Stimulated activated CD8-positive, alpha-beta memory T cell treated with anti-CD3 and anti-CD28 coated beads, Interleukin-15, amount 100 ng/mL, for 24 hours (primary cell): ENCODE measurements around the gene ARMH3.
"Not testable (repeated sequence)": the region's sequence is repeated elsewhere in the genome, so short reads cannot be mapped to it uniquely, and the experiment has no call there.

ENCODE experiments used
- DNase-seq: peaks from one replicate; pipeline ENCODE4 v3.0.0-alpha.2; 2020; ENCODE audit warnings: low read depth

The ARMH3 gene

DNA sequence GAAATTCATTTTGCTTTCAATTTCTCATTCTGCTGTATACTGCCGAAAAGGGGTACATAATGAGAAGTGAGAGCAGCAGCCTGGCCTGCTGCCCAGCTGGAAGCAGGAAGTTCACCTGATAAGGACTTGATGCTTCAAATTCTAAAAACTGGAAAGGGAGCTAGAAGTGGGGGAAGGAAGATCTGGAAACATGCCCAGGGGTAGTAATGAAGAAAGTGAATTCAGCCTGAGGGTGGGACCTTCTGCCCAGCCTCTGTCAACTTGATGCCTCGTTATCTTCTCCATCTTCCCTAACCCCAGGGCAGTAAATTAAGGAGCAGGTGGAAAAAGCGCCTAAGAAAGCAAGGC lies 69.4 kb downstream of the ARMH3 start:
- no peak for DNase-seq

DNA sequence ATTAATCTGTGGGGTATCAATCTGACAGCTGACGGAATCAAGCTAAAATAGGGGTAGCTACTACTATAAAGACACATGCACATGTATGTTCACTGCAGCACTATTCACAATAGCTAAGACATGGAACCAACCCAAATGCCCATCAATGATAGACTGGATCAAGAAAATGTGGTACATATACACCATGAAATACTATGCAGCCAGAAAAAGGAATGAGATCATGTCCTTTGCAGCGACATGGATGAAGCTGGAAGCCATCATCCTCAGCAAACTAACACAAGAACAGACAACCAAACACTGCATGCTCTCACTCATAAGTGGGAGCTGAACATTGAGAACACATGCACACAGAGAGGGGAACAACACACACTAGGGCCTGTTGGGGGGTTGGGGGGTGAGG lies 75.3 kb downstream of the ARMH3 start:
- DNase-seq, result not testable (repeated sequence)

DNA sequence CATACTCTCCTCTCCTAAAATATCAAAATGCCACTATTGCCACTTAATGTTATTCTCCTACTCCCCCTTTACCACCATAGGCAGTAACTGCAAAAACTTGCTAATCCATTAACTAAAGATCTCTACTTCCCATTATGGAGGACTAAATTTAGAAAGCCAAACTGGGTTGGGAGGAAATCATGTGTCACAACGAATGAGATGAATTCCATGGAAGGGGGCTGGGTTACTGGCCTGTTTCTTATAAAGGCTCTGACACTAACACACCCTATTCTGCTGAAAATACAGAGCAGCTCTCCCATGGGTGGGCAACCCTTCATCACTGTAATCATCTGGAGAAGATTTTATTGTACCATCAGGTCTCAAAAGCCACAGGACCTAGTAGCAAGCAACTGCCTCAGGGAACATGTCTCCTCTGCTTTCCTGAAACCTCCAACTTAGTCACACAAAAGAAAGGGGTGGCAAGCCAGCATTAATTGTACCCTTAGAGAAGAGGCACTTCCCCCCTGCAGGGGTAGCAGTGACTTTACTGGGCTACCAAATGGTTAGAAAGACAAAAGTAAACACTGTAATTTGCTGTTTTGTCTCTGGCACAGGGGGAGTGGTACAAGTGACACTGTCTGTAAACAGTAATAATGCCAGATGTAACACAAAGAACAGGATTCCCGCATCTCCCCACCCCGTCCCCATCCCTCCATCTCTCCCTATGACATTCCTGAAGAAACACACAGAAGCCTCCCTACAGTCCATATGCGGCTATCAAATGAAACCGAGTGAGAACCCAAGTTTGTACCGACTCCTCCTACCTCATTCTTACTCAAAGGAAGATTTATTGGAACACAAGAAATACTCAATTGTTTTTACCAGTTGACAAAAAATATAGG lies 81.6 kb downstream of the ARMH3 start:
- DNase-seq, result no peak

DNA sequence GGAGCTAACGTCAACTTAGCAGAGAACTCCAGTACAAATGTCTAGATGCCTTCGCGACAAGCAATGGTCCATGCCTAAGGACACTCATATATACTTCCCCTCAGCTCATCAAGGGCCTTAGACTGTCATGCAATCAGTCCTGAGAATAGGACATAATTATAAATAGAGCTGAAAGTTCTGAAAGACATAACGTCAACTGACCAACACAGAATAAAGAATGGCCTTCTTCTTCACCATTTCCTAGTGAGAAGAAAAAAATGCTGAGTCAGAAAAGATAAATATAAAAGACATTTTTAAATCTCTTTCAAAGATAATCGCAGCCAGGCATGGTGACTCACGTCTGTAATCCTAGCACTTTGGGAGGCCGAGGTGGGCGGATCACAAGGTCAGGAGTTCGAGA lies 83.2 kb downstream of the ARMH3 start:
- no peak for DNase-seq

DNA sequence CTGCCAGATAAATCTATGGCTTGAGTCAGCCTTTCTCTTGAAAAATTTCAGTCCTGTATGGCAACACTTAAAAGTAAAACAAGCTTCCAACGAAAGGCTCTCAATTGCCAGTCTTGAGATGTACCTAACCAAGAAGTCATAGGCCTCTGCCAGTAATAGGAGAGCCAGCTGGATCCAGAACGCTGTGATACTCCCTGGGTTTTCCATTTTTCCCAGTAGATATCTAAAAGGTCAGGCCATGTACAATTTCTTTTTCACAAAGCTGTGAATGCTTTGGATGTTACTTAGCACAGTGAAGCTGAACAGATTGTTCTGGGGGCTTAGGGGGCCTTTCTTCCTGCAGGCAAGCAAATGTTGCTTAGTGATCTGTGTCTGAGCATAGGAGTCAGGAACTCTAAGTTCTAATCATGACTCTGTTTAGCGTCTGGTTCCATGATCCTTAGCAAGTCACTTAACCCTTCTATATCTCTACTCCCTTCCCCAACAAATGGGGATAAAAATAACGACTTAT lies 86.5 kb downstream of the ARMH3 start:
- DNase-seq, result no peak

DNA sequence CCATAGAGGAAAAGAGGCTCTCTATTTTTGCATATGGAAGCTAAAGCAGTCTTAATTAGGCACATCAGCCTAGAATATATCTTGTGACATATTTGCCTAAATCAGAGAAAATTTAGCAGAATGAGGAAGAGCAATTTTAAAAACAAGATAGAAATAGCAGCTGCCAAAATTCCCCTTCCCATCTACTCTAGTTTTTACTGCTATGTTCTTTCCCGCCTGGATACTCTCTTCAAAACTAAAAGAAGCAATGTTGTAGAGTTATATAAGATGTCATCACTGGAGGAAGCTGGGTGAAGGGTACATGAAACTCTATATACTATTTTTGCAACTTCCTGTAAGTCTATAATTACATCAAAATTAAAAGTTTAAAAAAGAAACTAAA lies 87.0 kb downstream of the ARMH3 start:
- DNase-seq, result no peak

DNA sequence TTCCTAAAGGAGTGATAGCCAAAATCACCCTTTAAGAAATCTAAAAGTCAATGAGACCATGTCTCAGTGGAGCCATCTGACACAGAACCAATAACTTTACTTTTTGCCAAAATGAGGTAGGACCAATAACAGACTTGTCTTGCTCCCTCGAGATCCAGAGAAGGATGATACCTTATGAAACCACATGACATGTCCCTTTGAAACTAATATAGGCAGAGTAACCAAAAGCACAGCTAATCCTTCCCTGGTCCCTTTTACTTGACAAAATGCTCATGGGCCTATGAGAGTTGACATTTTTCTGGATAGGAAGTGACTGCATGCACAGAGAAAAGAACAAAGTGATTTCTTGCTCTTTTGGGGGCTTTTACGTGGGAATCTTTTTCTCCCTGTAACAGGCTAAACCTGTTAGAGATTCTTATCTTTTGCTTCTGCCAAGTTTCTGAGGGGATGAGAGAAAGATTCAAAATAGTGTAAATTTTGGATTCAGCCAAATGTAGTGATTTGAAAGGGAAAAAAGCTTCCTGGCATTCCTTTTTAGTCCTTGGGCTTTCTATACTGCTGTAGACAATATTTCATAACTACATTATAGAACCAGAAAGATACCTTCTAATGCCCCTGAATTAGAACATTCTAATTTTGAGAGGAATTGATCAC lies 87.6 kb downstream of the ARMH3 start:
- DNase-seq, result no peak

DNA sequence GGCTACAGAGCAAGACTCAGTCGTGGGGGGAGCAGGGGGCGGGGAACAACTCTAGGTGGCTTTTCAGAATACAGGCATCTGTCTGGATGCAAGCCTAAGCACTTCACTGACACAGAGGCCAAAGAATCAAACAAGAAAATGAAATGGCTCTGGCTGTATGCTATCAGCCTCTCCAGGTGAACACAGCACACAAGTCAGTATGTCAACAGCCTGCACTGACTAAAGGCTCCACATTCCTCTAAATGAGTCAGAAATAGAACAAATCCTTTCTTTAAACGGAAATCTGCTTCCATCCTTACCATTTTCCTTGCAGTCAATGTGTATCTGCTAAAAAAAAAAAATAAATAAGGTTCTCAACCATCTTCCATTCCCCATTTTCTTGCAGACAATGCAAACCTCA lies 88.3 kb downstream of the ARMH3 start:
- no peak for DNase-seq

DNA sequence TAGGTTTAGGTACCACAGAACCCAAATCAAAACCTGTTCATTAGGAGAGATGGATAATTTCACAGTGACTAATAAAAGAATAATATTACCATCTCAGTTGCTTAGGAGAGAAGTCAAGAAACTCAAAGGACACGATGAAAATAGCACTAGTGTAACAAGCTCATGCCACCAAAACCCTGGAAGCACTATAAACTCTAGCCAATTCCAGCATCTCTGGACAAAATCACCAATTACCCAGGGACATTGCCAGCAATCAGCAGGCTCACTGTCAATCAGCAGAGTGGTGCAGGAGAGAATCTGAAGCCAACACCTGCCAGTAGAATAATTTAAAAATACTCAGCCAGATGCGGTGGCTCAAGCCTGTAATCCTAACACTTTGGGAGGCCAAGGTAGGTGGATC lies 88.9 kb downstream of the ARMH3 start:
- no peak for DNase-seq

DNA sequence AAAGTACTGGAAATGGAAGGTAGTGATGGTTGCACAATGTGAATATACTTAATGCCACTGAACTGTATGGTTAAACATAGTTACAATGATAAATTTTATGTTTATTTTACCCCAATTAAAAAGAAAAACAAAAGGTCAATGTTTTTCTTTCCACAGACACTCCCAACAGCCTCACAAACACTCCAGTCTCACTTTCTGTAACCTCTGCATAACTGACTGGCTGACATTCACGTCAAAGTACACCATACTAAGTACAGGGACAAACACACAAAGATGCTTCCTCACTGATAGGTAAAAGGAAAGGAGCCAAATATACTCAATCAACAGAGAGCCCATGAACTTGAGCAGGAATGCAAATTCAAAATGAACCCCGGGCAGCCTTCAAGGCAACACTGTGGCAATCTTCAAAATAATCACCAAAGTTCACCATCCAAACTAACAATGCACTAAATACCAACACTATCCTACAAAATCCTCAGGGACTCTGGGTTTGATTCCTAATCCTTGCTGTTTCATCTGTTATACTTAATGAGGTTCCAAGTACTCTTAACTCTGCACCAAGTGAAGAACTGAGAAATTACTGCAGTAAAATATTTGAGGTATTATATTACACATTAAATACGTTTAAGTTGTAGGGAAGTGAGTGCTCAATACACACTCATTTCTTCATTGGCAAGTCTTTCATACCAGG lies 90.8 kb downstream of the ARMH3 start:
- DNase-seq, result no peak

DNA sequence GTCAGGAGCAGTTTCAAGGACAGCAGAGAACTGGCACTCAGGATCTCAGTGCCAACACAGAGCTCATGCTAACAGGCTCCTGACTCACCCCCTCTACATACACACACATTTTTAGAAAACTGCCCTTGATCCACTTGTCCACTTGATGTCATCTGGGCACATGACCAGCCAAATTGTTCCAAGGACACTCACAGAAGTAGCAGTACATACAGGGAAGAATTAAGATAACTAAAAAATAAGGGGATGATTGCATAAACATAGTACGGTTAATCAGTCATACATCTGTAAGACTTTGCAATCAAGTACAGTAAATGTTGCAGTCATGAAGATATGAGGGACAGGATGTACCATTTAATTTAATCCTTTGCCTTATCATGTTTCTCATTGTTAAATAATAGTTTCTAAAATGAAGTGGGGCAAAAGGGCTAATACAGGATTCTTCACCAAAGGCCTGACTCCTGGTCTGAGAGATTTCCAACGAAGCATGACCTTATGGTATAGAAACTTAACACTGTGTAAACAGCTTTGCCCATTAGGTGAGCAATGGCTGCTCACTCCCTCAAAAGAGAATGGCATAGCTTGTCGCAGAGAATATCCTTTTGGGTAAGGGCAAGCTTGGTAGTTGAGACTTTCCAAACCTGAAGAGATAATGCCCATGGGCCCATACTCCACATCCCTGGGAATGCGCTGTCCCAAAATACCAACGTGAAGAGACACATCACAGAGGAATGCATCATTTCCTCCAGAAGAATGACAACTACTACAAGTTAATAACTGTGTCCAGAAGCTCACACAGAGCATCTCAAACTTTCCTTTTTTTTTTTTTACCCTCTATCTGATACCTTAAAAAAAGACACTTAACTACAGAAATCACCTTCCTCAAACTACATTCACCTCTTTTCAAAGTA lies 94.1 kb downstream of the ARMH3 start:
- no peak for DNase-seq

DNA sequence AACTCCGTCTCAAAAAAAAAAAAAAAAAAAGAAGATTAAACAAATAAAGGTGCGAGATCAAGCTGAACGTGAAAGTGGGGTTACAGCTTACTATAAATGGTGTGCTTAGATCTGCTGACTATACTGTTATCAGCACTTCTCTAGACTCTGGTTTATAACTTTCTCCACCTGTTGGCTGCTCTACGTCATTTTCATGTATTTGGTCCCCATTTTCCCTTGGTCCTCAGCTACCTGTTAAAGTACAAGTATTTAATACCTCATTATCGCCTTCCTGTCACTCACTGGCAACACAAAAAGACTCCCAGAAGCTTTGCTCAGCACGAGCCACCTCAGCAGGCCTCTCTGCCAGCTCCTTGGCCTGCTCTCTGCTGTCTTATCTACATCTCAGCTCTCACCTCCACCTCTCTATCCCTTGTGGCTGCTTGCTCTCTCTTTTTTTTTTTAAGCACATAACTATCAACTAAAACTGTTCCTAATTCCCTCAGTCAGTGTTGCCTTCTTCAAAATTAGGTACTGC lies 95.0 kb downstream of the ARMH3 start:
- no peak for DNase-seq

DNA sequence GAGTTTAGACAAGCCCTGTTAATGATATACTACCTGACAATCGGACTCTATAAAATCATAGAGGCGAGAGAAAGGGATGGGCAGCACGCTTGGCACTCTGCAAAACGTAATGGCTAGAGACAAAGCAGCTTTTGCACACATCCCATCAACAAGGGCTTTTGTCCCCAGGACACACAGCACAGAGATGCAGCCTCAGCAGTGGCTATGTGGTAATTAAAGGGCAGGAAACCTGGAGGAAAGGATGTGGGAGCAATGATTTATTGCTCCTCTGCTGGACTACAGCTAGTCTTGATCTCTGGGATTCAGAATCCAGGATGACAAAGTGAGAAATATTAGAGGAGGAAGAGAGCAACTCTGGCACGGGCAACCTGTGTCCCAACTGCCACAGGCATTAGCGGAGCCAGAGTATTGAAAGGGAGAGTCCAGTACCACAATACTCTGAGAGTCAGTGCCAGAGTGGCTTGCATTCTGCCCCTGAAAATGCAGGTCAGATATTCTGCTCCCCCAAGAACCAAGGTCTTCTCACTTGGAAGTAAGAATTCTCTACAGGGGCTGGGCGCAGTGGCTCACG lies 96.5 kb downstream of the ARMH3 start:
- no peak for DNase-seq

DNA sequence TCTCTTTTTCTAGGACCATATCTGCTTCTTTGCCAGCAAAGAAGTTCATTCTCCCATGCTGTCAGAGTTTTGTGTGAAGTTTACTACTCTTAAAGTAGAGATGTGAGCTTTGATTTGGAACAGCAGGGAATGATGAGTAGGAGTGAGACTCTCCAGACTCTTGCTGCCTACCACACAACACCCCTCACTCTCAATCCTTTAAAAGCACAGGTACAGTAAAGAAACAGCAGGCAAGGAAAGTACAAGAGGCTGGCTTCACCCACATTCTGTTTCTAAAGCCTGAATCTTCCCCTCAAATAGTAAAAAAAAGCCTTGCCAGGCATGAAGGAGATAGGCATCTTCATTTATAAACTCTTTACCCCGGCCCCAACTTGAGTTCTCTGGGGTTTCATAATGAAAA lies 97.3 kb downstream of the ARMH3 start:
- no peak for DNase-seq

DNA sequence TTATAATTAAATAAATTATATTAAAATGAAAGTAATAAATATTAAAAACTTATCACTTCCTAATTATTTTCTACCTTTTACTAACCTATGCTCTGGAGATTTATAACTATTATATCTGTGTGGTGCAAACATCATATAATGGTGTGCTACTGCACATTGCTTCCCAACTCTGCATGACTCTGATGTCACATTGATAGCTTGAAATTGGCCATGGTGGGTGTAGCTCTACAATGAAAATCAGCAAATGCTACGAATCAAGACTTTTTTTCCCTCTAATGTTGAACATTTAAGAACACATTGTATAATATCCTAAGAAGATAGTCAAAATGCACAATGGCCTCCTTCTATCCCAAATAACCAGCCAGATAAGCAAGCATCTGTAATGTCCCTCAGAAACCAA lies 99.1 kb downstream of the ARMH3 start:
- DNase-seq, result no peak

DNA sequence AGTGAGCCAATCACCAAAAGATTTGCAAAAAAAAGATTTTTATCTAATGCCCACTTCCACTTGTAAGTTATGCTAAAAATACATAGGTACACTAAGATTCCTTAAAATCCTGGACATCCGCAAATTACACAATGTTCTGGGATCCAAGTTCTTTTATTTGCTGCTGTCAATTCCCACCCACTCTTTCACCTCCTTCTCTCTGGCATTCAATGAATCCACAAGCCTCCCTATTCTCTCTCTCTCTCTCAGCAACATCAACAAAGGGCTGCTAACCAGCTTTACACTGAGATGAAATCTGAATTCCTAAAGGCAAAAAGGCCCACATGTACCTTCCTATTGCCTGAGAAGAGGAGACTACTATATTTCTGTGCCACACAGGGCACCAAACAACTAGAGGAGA lies 99.9 kb downstream of the ARMH3 start:
- no peak for DNase-seq

DNA sequence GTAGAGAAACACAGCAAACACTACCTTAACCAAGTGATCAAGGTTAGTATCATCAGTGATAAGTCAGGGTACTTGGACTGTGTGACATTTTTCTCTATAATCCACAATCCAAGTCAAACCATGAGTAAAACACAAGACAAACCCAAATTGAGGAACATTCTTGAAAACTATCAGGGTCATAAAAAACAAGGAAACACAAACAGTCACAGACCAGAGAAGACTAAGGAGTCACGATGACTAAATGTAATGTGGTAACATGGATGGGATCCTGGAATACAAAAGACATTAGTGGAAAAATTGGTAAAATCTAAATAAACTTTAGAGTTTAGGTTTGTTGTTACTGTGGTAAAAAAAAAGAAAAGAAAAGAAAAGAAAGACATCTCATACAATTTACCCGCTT lies 103.8 kb downstream of the ARMH3 start:
- DNase-seq, result no peak

DNA sequence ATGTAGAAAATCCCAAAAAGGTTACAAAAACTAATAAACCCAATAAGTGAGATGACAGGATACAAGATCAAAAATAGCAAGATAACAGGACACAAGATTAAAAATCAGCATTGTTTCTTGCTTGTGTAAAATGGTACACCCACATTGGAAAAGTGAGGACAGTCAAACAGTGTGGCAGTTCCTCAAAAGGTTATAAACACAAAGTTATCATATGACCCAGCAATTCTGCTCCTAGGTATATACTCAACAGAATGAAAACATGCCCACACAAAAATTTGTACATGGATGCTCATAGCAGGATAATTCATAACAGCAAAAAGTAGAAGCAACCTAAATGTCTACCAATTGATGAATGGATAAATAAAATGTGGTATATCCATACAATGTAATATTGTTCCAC lies 105.8 kb downstream of the ARMH3 start:
- no peak for DNase-seq

DNA sequence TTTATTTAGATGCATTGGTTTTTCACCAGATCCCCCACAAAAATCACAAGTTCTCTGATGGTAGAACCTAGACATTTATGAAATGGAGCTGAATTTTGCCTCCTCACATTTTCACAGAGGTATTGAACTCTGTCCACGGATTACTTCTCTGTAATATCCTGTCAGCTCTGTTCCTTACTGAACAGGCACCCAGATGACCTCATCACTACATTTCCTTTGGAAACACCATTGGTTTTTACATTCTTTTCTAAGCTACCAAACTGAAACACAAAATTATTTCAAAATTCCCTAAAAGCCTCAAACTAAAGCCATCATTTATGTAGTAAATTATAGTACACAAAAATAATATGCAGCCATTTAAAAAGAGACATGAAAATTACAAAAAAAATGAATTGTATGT lies 114.1 kb downstream of the ARMH3 start:
- DNase-seq, result no peak

DNA sequence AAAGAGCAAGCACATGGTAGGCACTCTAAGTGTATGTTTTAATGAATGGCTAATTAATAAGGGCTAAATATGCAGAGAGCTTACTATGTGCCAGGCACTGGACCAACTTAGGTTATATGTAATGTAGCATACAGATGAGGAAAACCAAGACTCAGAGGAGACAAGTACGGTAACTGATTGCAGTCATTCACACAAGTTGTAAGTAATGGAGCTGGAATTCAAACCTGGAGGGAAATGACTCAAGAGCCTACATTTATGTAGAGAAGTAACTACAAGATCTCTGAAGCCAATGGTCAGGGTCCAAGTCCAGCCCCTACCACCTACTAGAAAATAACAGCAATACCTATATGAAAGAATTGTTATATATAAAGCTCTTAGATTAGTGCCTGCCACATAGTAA lies 115.1 kb downstream of the ARMH3 start:
- no peak for DNase-seq

DNA sequence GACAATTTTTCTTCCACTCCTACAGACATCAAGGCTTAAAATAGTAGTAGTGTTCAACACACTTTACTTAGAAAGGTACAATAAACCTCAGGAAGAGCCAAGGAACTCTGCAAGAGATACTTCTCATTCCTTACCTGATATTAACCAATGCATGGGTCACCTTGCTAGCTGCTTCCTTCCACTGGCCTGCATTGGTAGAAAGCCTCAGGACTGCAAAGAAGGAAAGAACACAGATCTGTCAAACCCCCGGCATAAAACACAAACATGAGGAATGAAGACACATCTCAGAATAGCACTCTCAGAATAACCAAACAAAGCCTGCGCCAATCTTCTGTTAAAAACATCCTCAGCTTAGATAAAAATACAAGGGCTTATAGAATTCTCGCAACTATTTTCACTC lies 116.2 kb downstream of the ARMH3 start:
- DNase-seq, result no peak
